ENCODE data around the gene BIRC6.

GRCh38 chr2:32617599-32618189 lies 260.9 kb downstream of the BIRC6 start:
- no peak for TF ChIP-seq EZH2 (IDR thresholded peaks at IDR 0.05; ENCODE audit: low read depth)
- TF ChIP-seq, protein P1, sequence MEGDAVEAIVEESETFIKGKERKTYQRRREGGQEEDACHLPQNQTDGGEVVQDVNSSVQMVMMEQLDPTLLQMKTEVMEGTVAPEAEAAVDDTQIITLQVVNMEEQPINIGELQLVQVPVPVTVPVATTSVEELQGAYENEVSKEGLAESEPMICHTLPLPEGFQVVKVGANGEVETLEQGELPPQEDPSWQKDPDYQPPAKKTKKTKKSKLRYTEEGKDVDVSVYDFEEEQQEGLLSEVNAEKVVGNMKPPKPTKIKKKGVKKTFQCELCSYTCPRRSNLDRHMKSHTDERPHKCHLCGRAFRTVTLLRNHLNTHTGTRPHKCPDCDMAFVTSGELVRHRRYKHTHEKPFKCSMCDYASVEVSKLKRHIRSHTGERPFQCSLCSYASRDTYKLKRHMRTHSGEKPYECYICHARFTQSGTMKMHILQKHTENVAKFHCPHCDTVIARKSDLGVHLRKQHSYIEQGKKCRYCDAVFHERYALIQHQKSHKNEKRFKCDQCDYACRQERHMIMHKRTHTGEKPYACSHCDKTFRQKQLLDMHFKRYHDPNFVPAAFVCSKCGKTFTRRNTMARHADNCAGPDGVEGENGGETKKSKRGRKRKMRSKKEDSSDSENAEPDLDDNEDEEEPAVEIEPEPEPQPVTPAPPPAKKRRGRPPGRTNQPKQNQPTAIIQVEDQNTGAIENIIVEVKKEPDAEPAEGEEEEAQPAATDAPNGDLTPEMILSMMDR (conservative IDR thresholded peaks at IDR 0.05), result no peak

All from PC-9 (cell line).